Mesothelial cell of epicardium (in vitro differentiated cells): Measurements from ENCODE around the gene DMAC2. TPM values are rescaled to one million over a fixed set of nuclear protein-coding genes. Genes with fewer than 3 reads are reported as not detected.
"Not testable (repeated sequence)": the region's sequence is repeated elsewhere in the genome, so short reads cannot be mapped to it uniquely, and the experiment has no call there.

Experiments
- DNase-seq, 2 experiments: peaks; one replicate each; pipeline ENCODE4 v3.0.0; 2021; ENCODE audit warnings: low spot score in 2 of 2; ENCODE audit not compliant: unreplicated experiment in 2 of 2
- H3K27ac Mint-ChIP-seq: 2 replicates; pipeline ENCODE4 v1.8.0; 2021; ENCODE audit warnings: mixed read lengths
- H3K27me3 Mint-ChIP-seq: 2 replicates; pipeline ENCODE4 v1.8.0; 2021; ENCODE audit warnings: low read depth, mixed read lengths
- H3K36me3 Mint-ChIP-seq: 2 replicates; pipeline ENCODE4 v1.8.0; 2021; ENCODE audit warnings: mixed read lengths
- H3K4me1 Mint-ChIP-seq: 2 replicates; pipeline ENCODE4 v1.8.0; 2021; ENCODE audit warnings: mixed read lengths
- H3K4me3 Mint-ChIP-seq: 2 replicates; pipeline ENCODE4 v1.8.0; 2021; ENCODE audit warnings: mild to moderate bottlenecking, moderate library complexity, mixed read lengths
- H3K9me3 Mint-ChIP-seq: 2 replicates; pipeline ENCODE4 v1.8.0; 2021; ENCODE audit warnings: mixed read lengths
- CTCF ChIP-seq: fragments of 200-600 bp; sonication (generic); IDR thresholded peaks from one replicate; pipeline ENCODE4 v1.5.0; 2021; ENCODE audit warnings: antibody characterized with exemption; ENCODE audit not compliant: unreplicated experiment
- total RNA-seq: library from RNA; stranded (reverse); gene quantifications from 3 replicates; pipeline ENCODE4 v1.2.1, GENCODE V29; 2021

Gene DMAC2
- total RNA-seq, 1 donor from 2014 or later, result 41.4 TPM

DNA sequence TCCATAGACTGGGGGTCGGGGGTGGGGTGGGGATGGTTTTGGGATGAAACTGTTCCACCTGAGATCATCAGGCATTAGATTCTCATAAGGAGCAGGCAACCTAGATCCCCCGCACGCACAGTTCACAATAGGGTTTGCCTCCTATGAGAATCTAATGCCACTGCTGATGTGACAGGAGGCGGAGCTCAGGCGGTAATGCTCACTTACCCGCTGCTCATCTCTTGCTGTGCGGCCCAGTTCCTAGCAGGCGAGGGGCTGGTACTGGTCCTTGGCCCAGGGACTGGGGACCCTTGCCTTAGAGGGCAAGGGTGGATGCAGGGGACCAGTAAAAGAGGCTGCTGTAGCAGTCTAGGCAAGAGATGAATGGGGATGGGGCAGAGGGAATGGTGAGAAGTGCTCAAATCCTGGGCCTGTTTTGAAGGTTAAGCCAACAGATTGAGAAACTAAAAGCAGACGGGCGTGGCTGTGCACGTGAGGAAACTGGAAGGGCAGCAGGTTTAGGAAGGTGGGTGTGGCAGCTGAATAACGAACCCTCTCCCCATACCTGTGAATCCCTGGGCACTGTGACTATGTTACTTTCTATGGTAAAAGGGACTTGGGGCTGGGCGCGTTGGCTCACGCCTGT lies 1.7 kb upstream of the DMAC2 start:
- no peak overlapping the region for H3K4me3 Mint-ChIP-seq
- H3K27ac Mint-ChIP-seq, result no peak overlapping the region
- DNase-seq, result no peak
- peaks cover 4% of the 10 kb centered on the region for H3K36me3 Mint-ChIP-seq
- no peak for TF ChIP-seq CTCF
- H3K27me3 Mint-ChIP-seq, result peaks cover 18% of the 10 kb centered on the region
- peaks cover 5% of the 10 kb centered on the region for H3K4me1 Mint-ChIP-seq
- no peaks in the 10 kb centered on the region for H3K9me3 Mint-ChIP-seq

- Mint-ChIP-seq H3K36me3 (peaks cover 8% of the 10 kb centered on the region), H3K4me3 (no peak overlapping the region), H3K27me3 (peaks cover 2% of the 10 kb centered on the region), H3K4me1 (peaks cover 5% of the 10 kb centered on the region), H3K9me3 (no peaks in the 10 kb centered on the region), H3K27ac (no peak overlapping the region)
- no peak for TF ChIP-seq CTCF
- DNase-seq, result no peak
These were observed 1.7 kb downstream of the DMAC2 start for GRCh38 chr19:41437944-41438574.

DNA sequence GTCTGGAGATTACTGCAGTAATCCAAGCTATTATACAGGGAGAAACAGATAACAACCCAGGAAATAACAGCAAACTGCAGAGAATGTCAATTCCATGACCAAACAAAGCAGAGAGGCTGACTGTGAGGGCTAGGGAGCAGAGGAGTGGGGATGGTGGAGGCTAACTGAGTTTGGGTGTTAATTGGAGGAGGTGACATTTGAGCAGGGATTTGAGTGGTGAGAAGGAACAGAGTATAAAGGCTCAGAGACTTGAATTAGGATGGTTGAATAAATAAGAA lies 3.1 kb downstream of the DMAC2 start:
- H3K4me1 Mint-ChIP-seq, result peaks cover 5% of the 10 kb centered on the region
- TF ChIP-seq CTCF, result no peak
- DNase-seq, result no peak
- peaks cover 12% of the 10 kb centered on the region for H3K36me3 Mint-ChIP-seq
- H3K27ac Mint-ChIP-seq, result no peak overlapping the region
- H3K4me3 Mint-ChIP-seq, result no peak overlapping the region
- no peaks in the 10 kb centered on the region for H3K9me3 Mint-ChIP-seq
- no peaks in the 10 kb centered on the region for H3K27me3 Mint-ChIP-seq

- no peaks in the 10 kb centered on the region for H3K9me3 Mint-ChIP-seq
- peaks cover 5% of the 10 kb centered on the region for H3K4me1 Mint-ChIP-seq
- H3K27me3 Mint-ChIP-seq, result no peaks in the 10 kb centered on the region
- no peak overlapping the region for H3K27ac Mint-ChIP-seq
- DNase-seq, result no peak
- no peak overlapping the region for H3K4me3 Mint-ChIP-seq
- TF ChIP-seq CTCF, result no peak
- H3K36me3 Mint-ChIP-seq, result peaks cover 12% of the 10 kb centered on the region
These were observed 3.6 kb downstream of the DMAC2 start for GRCh38 chr19:41435936-41436673.

- not testable (repeated sequence) for H3K4me1 Mint-ChIP-seq, H3K4me3 Mint-ChIP-seq, DNase-seq, H3K9me3 Mint-ChIP-seq, H3K27me3 Mint-ChIP-seq, H3K27ac Mint-ChIP-seq
- peaks cover 14% of the 10 kb centered on the region for H3K36me3 Mint-ChIP-seq
These were observed 4.3 kb downstream of the DMAC2 start for GRCh38 chr19:41435376-41435775.

DNA sequence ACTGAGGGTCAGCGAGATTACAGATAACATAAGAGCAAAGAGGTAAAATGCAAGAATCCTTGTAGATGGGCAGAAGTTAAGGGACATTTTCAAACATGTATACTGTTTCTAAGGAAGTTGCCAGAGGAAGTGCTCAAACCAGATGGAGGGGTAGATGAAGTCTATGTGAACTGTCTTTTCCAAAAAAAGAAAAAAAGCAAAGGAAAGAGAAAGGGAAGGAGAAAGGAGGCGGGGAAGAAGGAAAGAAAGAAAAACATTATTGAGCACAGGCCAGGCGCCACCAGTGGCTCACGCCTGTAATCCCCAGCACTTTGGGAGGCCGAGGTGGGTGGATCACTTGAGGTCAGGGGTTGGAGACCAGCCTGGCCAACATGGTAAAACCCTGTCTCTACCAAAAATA lies 5.3 kb downstream of the DMAC2 start:
- DNase-seq, result no peak
- no peak for TF ChIP-seq CTCF
- peaks cover 14% of the 10 kb centered on the region for H3K36me3 Mint-ChIP-seq
- H3K9me3 Mint-ChIP-seq, result no peaks in the 10 kb centered on the region
- H3K27ac Mint-ChIP-seq, result no peak overlapping the region
- no peak overlapping the region for H3K4me3 Mint-ChIP-seq
- no peaks in the 10 kb centered on the region for H3K27me3 Mint-ChIP-seq
- H3K4me1 Mint-ChIP-seq, result peaks cover 5% of the 10 kb centered on the region
